ENCODE results near the gene PIEZO2. TPM values are rescaled to one million over a fixed set of nuclear protein-coding genes. Genes with fewer than 3 reads are reported as not detected.

PIEZO2 gene
- total RNA-seq, 1 donor from 2014 or later, result 1.7 TPM

DNA sequence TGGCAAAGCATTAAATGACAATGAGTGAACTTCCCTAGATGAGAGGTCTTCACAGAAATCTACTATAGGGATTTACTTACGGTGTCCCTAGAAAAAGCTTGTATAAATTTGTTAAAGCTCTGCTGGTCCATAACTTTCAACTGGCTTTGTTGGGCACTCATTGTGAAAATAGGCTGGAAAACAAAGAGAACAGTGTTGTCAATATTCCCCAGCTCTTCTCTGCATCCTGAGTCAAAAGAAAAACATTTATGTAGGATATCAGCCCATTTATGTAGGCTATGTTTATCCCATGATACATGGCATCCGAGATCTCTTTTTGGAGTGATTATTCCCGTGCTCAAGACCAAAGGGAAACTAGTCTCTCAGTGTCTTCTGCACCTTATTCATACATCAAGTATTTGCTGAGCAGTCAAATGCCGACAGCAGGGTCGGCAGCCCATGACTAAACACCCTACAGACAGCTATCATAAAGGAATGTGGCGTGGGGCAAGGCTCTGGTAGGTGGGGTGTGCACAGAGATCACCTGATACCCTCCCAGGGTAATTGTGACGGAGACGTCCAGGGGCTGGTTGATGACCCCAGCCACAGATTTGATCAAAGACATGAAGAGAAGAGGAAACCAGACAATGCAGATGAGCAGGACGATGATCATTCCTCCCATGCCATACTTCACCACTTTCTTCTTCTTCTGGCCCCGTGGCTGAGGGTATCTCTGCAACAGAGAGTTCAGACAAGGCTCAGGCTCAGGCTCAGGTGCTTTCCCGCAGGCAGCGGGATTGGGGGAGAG is 467.6 kb downstream of the PIEZO2 start:
- Mint-ChIP-seq H3K27ac (no peak overlapping the region), H3K4me3 (ENCODE audit: low read depth) (no peak overlapping the region), H3K27me3 (no peaks in the 10 kb centered on the region), H3K4me1 (ENCODE audit: low read depth) (no peaks in the 10 kb centered on the region), H3K36me3 (ENCODE audit: insufficient read depth) (no peaks in the 10 kb centered on the region), H3K9me3 (ENCODE audit: low read depth) (no peaks in the 10 kb centered on the region)
- no peak for TF ChIP-seq CTCF (IDR thresholded peaks at IDR 0.05; ENCODE audit: unreplicated experiment)
- DNase-seq (ENCODE audit: low spot score, unreplicated experiment), result no peak

DNA sequence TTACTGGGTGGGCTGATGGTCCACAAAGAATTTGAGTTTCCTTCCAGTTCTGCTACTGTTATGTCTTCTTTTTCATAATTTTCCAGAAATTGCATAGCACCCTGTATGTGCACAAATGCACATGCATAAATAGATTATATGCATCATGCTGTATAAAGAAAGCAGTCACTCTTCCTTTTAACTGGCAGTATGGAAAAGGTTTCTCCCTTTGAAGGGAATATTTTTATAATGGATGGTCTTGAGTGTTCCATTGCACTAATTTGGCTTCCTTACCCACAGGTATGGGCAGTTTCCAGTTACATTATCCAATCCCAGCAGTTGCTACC is 469.1 kb downstream of the PIEZO2 start:
- no peaks in the 10 kb centered on the region for H3K4me1 Mint-ChIP-seq (ENCODE audit: low read depth)
- H3K36me3 Mint-ChIP-seq (ENCODE audit: insufficient read depth), result no peaks in the 10 kb centered on the region
- no peak for TF ChIP-seq CTCF (IDR thresholded peaks at IDR 0.05; ENCODE audit: unreplicated experiment)
- H3K4me3 Mint-ChIP-seq (ENCODE audit: low read depth), result no peak overlapping the region
- no peak for DNase-seq (ENCODE audit: low spot score, unreplicated experiment)
- no peaks in the 10 kb centered on the region for H3K27me3 Mint-ChIP-seq
- no peak overlapping the region for H3K27ac Mint-ChIP-seq
- H3K9me3 Mint-ChIP-seq (ENCODE audit: low read depth), result peaks cover 3% of the 10 kb centered on the region

DNA sequence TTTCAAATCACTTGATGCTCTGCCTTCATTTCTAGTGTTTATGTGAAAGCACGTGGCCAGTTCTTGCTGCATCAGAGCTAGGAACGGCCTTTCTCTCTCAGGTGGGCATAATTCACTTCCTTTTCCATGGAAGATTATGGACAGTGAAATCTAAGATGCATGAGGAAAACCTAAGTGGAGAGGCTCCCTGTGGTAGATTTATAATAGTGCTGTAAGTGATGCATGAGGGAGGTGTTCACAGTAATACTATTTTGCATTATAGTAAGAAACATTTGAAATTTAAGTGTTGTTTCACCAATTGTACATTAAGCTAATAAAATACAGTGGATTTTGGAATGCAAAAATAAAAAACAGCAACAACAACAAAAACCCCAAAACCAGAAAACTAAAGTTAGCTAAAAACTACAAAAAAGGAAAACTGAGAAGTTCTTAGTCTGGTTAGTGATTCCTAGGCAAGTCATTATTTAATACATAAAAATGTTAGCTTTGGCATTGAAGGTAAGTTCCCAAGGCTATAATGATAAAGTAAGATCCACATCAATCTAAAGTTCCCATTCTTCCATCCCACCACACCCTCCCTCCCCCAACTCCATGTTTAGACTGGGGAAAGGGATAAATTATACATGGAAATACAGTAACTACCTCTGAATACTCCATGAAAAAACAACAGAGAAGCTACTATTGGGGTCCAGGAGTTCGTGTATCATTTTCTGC is 469.7 kb downstream of the PIEZO2 start:
- no peak overlapping the region for H3K4me3 Mint-ChIP-seq (ENCODE audit: low read depth)
- H3K27ac Mint-ChIP-seq, result no peak overlapping the region
- H3K36me3 Mint-ChIP-seq (ENCODE audit: insufficient read depth), result no peaks in the 10 kb centered on the region
- H3K4me1 Mint-ChIP-seq (ENCODE audit: low read depth), result no peaks in the 10 kb centered on the region
- TF ChIP-seq CTCF (IDR thresholded peaks at IDR 0.05; ENCODE audit: unreplicated experiment), result no peak
- DNase-seq (ENCODE audit: low spot score, unreplicated experiment), result no peak
- peaks cover 3% of the 10 kb centered on the region for H3K9me3 Mint-ChIP-seq (ENCODE audit: low read depth)
- H3K27me3 Mint-ChIP-seq, result no peaks in the 10 kb centered on the region

- Mint-ChIP-seq H3K4me1 (ENCODE audit: low read depth) (peaks cover 2% of the 10 kb centered on the region), H3K36me3 (ENCODE audit: insufficient read depth) (no peaks in the 10 kb centered on the region), H3K27ac (no peak overlapping the region), H3K9me3 (ENCODE audit: low read depth) (peaks cover 3% of the 10 kb centered on the region), H3K27me3 (peaks cover 4% of the 10 kb centered on the region), H3K4me3 (ENCODE audit: low read depth) (no peak overlapping the region)
- no peak for TF ChIP-seq CTCF (IDR thresholded peaks at IDR 0.05; ENCODE audit: unreplicated experiment)
- DNase-seq (ENCODE audit: low spot score, unreplicated experiment), result no peak
Observed at GRCh38 chr18:10671441-10671840, 477.9 kb downstream of the PIEZO2 start.

DNA sequence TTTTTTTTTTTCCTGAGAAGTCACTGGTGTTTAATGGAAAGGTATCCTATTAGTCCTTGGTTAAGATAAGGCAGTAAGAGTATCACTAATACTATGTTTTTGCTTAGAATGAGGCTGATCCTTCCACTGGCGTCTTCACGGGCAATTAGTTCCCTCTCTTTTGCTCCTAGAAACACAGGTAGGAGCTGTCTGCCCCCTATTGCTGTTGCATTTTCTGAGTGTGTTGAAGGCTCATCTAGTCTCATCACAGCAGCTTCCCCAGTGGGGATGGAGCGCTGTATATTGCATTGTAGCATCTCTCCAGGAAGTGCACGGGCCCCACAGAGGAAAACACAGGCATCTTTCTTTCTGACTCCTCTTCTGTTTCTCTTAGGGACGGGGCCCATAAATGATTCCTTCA is 478.5 kb downstream of the PIEZO2 start:
- Mint-ChIP-seq H3K27ac (no peak overlapping the region), H3K27me3 (peaks cover 4% of the 10 kb centered on the region), H3K4me3 (ENCODE audit: low read depth) (no peak overlapping the region), H3K9me3 (ENCODE audit: low read depth) (peaks cover 2% of the 10 kb centered on the region), H3K36me3 (ENCODE audit: insufficient read depth) (no peaks in the 10 kb centered on the region), H3K4me1 (ENCODE audit: low read depth) (peaks cover 2% of the 10 kb centered on the region)
- no peak for DNase-seq (ENCODE audit: low spot score, unreplicated experiment)
- no peak for TF ChIP-seq CTCF (IDR thresholded peaks at IDR 0.05; ENCODE audit: unreplicated experiment)
